Activated CD4-positive, alpha-beta T cell treated with anti-CD3 and anti-CD28 coated beads, Interleukin-2, Interleukin-6, amounts not matched to agents 100 ng/mL and 50 ng/mL, durations not matched to agents 16 hours and 8 hours (primary cell): ENCODE data around the gene UBALD2.
"Not testable (repeated sequence)": the region's sequence is repeated elsewhere in the genome, so short reads cannot be mapped to it uniquely, and the experiment has no call there.

Source experiments
- DNase-seq: peaks from one replicate; pipeline ENCODE4 v3.0.0-alpha.2; 2020

Gene UBALD2

DNA sequence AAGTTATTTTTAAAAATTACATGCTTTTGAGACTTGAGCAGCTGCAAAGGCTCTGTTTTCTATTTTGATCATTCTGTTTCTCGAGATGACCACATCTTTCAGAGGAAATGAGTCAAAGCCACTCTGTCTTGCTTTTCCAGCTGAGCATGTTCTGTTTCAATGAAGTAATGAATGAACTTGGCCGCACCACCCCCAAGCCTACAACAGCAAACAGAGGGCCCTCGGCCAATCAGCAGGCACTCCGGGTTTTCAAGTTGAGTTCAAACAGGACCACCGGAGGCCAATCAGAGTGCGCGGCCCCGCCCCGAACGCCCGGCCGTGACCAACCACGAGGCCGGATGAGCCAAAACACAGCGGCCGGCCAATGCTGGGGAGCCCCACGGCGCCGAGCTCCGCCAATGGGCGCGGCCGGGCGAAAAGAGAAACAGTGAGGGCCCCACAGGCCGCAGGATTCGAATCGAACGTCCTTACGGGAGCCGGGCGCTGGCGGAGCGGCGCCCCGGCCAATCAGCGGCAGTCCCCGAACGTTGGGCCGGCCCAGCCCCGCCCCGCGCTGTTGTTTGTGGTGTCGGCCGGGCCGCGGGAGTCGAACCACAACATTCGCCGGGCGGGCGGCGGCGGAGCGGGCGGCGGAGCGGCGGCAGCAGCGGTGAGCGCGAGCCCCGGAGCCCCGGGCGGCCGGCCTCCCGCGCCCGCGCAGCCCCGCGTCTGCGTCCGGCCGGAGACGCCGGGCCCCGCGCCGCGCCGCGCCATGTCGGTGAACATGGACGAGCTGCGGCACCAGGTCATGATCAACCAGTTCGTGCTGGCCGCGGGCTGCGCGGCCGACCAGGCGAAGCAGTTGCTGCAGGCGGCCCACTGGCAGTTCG lies at the start of gene UBALD2:
Gene UBALD2 (plus strand): TSS at position 594 of the 869 bp plus-strand sequence. CDS start 158 bp downstream, at position 752.
- peak; percentile 100 for DNase-seq

DNA sequence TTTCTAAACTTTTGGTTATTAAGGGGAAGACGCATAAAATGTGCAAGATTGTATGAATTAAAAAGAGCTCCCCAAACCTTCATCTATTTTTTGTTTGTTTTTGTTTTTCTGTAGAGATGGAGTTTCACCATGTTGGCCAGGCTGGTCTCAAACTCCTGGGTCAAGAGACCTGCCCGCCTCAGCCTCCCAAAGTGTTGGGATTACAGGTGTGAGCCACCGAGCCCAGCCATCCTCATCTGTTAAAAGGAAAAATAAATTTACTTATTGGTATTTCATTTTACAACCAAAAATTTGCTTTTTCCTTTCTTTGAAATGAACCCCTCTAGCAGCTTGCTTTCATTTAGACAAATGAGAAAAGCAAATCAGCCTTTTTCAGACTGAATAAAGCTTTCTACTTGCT lies 48.1 kb upstream of the UBALD2 start:
- no peak for DNase-seq

DNA sequence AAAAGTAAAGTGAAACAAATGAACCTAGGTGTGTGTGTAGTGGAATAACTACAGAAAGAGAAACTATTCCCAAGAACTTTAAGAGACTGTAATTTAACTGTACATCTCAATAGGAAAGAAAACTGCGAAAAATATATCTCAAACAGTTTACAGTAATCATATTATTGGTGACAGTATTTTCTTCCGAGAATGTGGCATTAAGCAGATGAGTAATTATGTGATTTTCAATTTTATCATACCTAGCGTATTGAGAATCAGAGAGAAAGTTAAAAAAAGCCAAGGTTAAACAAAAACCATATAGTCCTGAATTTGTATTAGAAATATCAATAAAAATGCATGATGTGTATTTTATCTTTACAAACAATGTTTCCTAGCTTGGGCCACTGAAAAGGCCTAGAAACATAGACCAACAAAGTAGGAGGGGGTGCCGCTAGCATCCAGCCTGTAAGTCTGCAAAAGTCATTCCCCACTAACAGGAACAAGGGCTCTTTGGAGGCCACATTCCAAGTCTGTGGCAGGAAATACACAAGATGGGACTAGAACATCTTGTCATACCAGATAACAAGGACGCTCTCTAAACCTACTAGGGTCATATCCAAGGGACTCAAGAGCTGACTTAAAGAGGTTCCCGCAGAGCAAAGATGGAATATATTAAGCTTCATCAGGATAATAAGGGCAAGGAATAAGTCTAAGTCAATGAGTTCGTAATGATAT lies 45.3 kb upstream of the UBALD2 start:
- DNase-seq = peak; percentile 26

DNA sequence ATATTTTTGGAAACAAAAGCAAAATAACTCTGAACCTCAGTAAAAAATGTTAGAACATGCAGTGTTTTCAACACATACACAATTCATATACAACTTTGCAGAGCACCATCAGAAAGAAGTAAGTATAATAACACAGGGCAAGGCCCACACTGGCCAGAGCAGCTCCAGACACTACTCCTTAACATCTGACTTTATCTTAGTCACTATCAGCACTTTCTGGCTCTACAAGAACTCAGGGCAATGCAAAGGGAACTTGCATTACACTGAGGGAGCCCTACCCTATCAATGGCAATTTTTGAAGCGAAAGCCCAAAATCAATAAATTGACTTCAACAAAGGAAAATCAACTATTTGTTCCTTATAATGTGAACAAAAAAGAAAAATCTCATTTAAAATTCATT lies 41.3 kb upstream of the UBALD2 start:
- no peak for DNase-seq

DNA sequence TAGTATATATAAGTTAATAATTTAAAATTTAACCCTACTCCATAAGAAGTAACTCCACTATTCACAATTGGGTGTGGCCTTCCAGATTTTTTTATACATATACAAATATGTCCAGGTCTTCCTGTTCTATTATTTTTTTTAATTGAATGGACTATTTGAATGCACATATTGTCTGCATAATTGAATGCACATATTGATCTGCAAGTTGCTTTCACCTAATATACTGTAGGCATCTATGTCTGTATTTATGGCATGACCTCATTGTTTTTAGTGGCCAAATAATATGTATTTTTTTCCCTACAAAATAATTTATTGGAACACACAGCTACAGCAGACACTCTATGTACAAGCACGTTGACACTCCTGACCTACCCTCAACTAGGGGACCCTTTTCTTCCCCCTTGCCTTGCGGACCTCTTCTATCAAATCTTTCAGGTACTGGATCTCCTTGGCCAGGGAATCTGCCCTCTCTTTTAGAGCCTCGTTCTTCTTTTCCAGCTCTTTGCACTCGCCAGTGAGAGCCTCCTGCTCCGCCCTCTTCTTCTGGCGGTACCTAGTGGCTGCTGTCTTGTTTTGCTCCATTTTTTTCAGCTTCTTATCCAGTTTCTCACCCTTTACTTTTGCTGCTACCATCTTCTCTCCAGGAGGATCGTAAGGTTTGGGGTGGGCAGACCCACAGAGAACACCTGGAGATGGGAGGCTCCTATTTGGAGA lies 39.6 kb upstream of the UBALD2 start:
- not testable (repeated sequence) for DNase-seq

DNA sequence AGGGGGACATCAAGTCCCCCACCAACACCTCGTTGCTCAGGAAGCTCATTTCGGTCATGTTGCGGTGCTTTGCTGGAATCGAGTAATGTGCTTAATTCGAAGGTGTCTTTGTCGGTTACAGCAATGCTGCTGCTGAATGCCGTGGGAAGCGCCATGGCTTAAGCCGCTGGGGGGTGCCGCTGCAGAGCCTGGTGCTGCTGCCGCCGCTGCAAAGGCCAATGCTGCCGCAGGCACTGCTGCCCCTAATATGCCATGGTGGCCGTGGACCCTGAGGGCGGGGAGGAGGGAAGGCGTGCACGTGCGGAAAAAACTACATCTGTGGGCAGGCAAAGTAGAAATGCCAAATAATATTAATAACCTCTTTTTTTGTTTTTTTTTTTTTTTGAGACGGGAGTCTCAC lies 38.4 kb upstream of the UBALD2 start:
- not testable (repeated sequence) for DNase-seq

DNA sequence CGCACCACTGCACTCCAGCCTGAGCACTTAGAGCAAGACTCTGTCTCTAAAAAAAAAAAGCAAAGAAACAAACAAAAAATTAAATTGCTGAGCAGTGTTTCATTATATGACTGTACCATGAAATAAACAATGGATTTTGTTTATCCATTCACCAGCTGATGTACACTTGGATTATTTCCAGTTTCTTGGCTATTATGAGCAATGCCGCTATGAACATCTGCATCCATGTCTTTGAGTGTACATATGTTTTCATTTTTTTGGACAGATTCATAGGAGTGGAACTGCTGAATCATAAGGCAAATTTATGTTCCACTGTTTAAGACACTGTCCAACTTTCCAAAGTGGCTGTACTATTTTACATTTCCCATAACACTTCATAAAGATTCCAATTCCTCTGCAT lies 32.8 kb upstream of the UBALD2 start:
- no peak for DNase-seq

DNA sequence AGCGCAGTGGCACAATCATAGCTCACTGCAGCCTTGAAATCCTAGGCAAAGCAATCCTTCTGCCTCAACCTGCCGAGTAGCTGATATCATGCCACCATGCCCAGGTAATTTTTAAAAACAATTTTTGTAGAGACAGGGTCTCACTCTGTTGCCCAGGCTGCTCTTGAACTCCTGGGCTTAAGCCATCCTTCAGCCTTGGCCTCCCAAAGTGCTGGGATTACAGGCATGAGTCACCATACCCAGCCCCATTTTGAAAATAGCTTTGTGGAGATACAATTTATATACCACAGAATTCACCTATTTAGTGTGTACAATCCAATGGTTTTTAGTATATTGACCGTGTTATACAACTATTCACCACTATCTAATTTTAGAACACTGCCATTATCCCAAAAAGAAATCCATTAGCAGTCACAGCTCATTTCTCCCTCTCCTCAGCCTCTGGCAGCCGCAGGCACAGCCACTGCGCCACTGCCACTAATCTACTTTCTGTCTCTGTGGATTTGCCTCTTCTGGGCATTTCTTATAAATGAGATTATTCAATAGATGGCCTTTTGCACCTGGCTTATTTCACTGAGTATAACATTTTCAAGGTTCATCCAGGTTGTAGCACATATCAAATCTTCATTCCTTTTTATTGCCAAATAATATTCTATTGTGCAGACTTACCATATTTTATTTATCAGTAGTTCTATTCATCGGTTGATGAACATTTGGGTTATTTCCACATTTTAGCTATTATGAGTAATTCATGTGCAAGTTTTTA lies 31.4 kb upstream of the UBALD2 start:
- no peak for DNase-seq

DNA sequence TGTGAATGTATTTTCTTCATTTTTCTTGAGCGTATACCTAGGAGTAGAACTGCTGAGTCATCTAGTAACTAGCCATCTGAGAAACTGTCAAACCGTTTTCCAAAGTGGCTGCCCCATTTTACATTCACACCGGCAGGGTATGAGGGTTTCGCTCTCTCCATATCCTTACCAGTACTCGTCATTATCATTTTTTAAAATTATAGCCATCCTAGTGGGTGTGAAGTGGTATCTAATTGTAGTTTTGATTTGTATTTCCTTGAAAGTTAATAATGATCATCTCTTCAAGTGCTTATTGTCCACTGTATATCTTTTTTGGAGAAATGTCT lies 30.8 kb upstream of the UBALD2 start:
- DNase-seq = peak; percentile 77

DNA sequence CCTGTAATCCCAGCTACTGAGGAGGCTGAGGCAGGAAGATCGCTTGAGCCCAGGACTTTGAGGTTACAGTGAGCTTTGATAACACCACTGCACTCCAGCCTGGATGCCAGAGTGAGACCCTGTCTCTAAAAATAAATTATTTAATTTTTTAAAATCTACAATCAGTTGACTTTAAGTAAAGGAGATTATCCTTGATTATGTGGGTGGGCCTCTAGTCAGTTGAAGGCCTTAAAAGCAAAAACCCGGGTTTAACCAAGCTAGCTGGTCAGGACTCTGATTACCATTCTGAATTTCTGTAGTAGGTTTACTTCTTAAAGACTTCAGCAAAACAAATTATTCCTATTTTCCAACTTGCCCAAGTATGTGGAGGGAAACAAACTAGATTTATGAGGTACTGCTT lies 29.3 kb upstream of the UBALD2 start:
- DNase-seq = no peak

DNA sequence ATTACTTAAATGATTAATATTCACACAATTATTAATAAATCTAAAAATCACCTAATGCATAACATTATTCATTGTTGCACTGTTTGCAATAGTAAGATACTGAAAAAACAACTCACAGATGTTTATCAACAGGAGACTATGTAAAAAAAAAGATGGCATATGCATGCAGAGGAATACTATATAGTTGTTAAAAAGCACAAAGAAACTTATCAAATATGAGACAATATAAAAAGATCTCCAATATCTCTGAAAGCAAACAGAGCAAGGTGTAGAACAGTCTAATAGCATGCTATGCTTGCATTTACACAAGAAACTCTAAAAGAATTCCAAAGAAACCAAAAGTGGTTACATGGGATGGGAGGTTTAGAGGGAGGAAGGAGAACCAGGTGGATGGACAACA lies 28.5 kb upstream of the UBALD2 start:
- no peak for DNase-seq

DNA sequence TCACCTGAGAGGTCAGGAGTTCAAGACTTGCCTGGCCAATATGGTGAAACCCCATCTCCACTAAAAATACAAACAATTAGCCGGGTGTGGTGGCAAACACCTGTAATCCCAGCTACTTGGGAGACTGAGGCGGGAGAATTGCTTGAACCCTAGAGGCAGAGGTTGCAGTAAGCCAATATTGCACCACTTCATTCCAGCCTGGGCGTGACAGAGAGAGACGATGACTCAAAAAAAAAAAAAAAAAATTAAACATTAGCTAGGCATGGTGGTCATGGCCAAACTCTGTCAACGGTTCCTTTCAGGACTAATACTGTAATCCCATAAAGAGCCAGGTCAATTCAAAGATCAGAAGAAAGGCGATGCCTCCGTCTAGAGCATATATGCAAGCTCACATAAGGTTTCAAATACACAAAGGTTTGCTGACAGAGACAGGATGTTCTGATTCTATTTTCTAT lies 27.3 kb upstream of the UBALD2 start:
- DNase-seq = no peak

DNA sequence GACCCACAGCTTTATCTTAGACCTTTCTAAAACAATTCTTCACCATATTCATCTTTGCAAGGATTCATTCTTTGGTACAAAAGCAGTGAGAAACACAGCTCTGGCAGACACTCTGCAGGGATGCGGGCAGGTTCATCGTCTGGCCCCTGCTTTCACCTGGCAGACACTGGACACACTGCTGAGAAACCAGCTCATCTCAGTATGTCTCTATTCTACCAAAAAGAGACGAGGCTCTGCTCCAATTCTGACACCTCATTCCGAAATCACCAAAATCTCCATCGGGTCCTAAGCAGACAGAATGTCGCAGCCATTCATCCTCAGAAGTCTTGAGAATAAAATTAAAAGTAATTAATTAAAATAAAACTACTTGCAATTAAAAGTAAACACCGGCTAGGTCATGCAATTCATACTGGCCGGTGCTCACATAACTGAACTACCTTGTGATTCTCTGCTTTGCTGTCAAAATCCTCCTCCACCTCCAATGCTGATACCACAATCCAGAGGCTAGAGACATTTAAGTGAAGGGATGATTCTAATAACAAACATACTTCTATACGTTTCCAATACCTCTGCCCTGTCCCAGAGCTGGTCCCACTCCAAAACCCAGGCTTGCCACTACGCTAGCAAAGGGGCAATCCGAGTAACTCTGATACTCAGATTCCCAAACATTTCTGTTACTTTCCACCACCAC lies 26.2 kb upstream of the UBALD2 start:
- no peak for DNase-seq

DNA sequence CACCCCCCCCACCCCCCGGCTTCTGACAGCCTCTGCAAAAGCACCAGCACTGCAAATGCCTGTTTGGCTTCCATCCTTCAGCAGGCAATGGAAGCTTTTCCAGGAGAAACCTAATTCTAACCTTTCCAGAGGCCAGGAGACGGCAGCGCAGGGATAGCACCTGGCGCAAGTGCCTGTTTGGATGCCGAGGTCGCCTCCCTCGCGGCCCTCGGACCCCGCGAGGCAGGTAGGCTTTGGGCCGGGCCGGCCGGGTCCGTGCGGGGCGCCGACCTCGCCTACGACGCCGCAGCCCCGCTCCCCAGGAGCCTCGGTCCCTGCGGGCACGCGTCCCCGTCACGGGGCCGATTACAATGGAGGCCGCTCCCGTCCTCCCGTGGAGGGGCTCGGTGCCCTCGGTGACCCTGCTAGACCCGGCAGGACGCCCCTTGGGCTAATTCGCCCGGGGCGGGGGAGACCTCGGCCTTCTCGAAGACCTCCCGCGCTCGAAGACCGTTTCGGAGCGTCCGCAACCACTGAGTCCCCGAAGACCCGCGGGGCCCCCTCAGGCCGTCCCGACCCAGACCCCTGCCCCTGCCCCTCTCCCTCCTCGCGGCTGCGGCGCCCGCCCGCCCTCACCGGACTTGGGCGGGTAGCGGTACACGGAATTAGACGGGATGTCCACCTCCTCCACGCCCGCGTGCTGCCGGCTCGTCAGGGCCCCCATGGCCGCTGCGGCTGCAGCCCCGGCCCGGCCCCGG lies 25.4 kb upstream of the UBALD2 start:
- no peak for DNase-seq

DNA sequence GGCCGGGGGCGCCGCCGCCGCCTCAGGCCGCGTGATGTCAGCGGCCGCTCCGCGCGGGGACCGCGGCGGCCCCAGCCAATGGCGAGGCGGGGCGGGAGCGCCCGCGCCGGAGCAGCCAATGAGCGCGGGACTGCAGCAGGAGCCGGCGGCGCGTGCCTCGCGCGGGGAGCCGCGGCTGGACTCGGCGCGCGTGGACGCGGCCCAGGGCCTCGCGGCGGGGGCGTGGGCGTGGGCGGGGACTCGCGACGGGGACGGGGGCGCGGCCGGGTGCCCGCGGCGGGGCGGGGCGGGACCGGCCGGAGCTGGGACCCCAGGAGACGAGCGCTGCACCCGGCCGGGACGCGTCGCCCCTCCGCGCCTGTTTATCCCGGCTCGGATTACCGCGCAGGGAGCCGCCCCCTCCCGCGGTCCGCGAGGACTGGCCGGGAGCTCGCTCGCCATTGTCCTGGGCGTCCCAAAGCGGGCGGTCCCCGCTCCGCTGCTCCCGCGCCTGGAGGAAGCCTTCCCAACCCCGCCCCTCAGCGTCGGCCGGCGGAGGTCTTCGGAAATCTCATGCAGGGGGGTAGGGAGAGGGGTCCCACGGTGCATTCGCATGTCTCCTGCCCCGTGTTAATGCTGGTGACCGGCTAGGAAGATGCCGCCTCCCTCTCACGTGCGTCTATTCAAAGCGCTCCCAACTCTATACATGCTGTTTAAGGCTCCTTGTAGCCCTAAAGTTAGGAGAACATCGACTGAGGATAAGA lies 24.5 kb upstream of the UBALD2 start, which contains the start of gene RNF157:
Gene RNF157 (minus strand): TSS at position 33 of the 743 bp plus-strand sequence. CDS start 253 bp downstream, outside the sequence.
- peak; percentile 71 for DNase-seq

DNA sequence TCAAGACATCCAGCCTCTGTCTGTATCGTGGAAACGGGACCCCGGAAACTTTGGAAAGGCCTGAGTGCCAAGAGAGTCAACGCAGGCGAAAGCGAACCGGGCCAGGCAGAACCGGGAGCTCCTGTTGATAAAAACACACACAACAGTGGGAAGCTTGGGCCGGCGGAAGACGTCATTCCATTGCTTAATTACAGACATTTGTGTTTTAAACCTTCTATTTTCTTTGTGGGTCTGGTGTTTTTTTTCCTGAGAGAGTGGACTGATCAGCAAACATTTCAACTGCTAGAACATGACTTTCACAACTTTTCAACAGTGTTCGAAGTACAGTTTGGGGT lies 24.0 kb upstream of the UBALD2 start:
- DNase-seq = no peak

DNA sequence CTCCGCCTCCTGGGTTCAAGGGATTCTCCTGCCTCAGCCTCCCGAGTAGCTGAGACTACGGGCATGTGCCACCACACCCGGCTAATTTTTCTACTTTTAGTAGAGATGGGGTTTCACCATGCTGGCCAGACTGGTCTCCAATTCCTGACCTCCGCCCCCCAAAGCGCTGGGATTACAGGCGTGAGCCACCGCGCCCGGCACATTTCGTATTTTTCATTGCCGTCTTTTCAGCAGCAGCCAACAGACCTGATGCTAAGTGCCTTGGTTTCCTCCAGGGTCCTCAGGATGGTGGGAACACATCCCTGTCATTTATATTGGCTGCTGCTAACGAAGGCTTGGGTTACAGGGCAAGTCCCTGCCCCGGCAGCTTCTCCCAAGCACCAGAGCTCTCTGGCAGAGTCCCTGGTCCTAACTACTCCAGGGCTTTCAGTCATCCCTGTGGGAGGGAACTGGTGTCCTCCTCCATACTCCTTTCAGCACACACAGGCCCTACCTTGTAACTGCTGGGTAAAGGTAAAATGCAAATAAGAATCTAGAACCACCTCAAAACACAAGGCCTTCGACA lies 23.4 kb upstream of the UBALD2 start:
- DNase-seq = no peak

DNA sequence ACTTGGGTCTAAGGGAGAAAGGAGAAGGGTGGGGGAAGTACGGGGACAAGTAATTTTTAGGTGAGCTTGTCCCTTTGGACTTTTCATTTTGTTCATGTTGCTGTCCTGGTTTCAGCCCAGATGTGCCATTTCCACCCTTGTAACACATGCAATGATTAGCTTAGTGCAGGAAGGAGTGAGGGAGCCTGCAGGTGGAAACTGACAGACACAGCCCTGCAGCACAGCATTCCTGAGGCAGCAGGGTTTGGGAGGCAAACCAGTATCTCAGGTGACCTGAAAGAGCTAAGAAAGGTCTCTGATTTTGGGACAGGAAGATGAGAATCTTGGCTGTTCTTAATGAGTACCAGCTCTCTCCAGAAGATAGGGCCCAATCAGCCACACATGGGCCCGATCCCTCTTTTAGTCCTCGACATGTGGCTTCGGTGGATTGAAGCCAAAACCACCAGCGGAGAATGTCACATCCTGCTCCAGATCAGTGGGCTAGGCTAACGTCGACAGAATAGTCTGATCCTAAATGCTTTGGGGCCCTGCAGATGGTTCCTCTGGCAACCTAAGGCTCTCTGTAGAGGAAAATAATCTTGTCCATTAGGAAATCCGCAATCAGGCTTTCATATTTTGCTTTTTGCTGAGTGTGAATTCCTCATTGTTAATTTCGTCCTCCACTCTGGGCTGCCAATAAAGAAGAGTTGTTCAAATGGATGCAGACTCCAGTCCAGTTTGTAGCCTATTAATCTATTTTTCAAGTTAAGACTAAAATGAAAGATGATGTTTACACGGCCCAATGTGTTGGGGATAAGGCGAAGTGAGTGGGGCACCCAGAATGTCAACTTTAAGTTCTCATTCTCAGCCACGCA lies 21.1 kb upstream of the UBALD2 start:
- no peak for DNase-seq

DNA sequence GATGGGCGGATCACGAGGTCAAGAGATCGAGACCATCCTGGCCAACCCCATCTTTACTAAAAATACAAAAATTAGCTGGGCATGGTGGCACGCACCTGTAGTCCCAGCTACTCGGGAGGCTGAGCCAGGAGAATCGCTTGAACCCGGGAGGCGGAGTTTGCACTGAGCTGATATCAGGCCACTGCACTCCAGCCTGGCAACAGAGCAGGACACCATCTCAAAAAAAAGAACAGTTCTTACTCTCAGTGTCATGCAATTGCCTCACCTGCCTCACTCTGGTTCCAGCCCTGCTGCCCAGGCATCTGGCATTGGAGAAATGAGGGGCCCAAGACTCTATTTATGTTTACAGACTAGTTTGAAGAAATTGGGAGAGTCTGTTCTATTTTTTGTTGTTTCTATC lies 20.4 kb upstream of the UBALD2 start:
- not testable (repeated sequence) for DNase-seq
